ENCODE data around the gene TRAPPC5. TPM values are rescaled to one million over a fixed set of nuclear protein-coding genes. Genes with fewer than 3 reads are reported as not detected.

The TRAPPC5 gene
- total RNA-seq, 1 donor from 2014 or later, result 127 TPM

- no peak for ATAC-seq
Observed at GRCh38 chr19:7733376-7733775, 52.7 kb downstream of the TRAPPC5 start.

GRCh38 chr19:7734220-7735203 is 53.9 kb downstream of the TRAPPC5 start:
- ATAC-seq, result peak; percentile 18

- ATAC-seq, result no peak
Observed at GRCh38 chr19:7736148-7736547, 55.5 kb downstream of the TRAPPC5 start.

- ATAC-seq, result no peak
Observed at GRCh38 chr19:7737215-7737614, 56.6 kb downstream of the TRAPPC5 start.

Other genes starting within 250 kb of the TRAPPC5 start
- gene PEX11G, start 191.8 kb upstream of the TRAPPC5 start, total RNA-seq, result 4.8 TPM
- 11.2 TPM for gene ZNF358, start 164.7 kb upstream of the TRAPPC5 start, total RNA-seq
- 9.2 TPM for gene MCOLN1, start 158.2 kb upstream of the TRAPPC5 start, total RNA-seq
- gene PNPLA6, start 145.1 kb upstream of the TRAPPC5 start, total RNA-seq, result 48.1 TPM
- gene CAMSAP3, start 85.0 kb upstream of the TRAPPC5 start, total RNA-seq, result 21.2 TPM
- gene XAB2, start 51.3 kb upstream of the TRAPPC5 start, total RNA-seq, result 17.9 TPM
- gene PET100, start 51.0 kb upstream of the TRAPPC5 start, total RNA-seq, result 91.7 TPM
- not detected for gene PCP2, start 47.1 kb upstream of the TRAPPC5 start, total RNA-seq
- 62.7 TPM for gene STXBP2, start 43.7 kb upstream of the TRAPPC5 start, total RNA-seq
- not detected for gene RETN, start 11.8 kb upstream of the TRAPPC5 start, total RNA-seq
- 0.24 TPM for gene MCEMP1, start 3.7 kb upstream of the TRAPPC5 start, total RNA-seq
- 0.20 TPM for gene FCER2, start 21.3 kb downstream of the TRAPPC5 start, total RNA-seq
- gene CLEC4G, start 51.3 kb downstream of the TRAPPC5 start, total RNA-seq, result not detected
- gene CD209, start 66.7 kb downstream of the TRAPPC5 start, total RNA-seq, result 0.32 TPM
- not detected for gene CLEC4M, start 82.4 kb downstream of the TRAPPC5 start, total RNA-seq
- gene EVI5L, start 149.4 kb downstream of the TRAPPC5 start, total RNA-seq, result 9.6 TPM
- gene PRR36, start 193.6 kb downstream of the TRAPPC5 start, total RNA-seq, result 0.04 TPM
- 11.6 TPM for gene LRRC8E, start 207.7 kb downstream of the TRAPPC5 start, total RNA-seq
- gene MAP2K7, start 223.0 kb downstream of the TRAPPC5 start, total RNA-seq, result 15.4 TPM
- 0.72 TPM for gene TGFBR3L, start 234.0 kb downstream of the TRAPPC5 start, total RNA-seq
- 7.9 TPM for gene SNAPC2, start 239.5 kb downstream of the TRAPPC5 start, total RNA-seq
- not detected for gene CTXN1, start 245.3 kb downstream of the TRAPPC5 start, total RNA-seq